HL-60 (cell line): ENCODE measurements around the gene KCNMA1.

ENCODE experiments used
- CTCF ChIP-seq: IDR thresholded peaks from one replicate; pipeline ENCODE4 v1.5.1; 2011; ENCODE audit warnings: low read length, control low read depth, inconsistent platforms; ENCODE audit not compliant: insufficient read depth
- GABPA ChIP-seq: IDR thresholded peaks from 2 replicates; pipeline ENCODE4 v1.6.1; 2012; ENCODE audit warnings: low read depth
- POLR2AphosphoS5 ChIP-seq: IDR thresholded peaks from 2 replicates; pipeline ENCODE4 v1.6.1; 2012; ENCODE audit warnings: low read depth
- REST ChIP-seq: IDR thresholded peaks from 2 replicates; pipeline ENCODE4 v1.6.1; 2012; ENCODE audit warnings: low read depth; ENCODE audit not compliant: insufficient replicate concordance
- SPI1 ChIP-seq: IDR thresholded peaks from 2 replicates; pipeline ENCODE4 v1.6.1; 2012; ENCODE audit warnings: low read depth, mild to moderate bottlenecking, borderline replicate concordance

GRCh38 chr10:77177161-77177560, 460.4 kb downstream of the KCNMA1 start:
- TF ChIP-seq REST (no peak), CTCF (no peak), POLR2AphosphoS5 (no peak), SPI1 (no peak), GABPA (no peak)
